ENCODE results near the gene GPC1. TPM values are rescaled to one million over a fixed set of nuclear protein-coding genes. Genes with fewer than 3 reads are reported as not detected.

The GPC1 gene
- total RNA-seq, 1 experiment from 2014 or later = 20.1 TPM

GRCh38 chr2:240512666-240513535 is 77.4 kb downstream of the GPC1 start:
- DNase-seq (ENCODE audit: low read depth) = no peak

- peak; percentile 79 for DNase-seq (ENCODE audit: low read depth)
Measured at GRCh38 chr2:240513549-240514287, 78.3 kb downstream of the GPC1 start.

- DNase-seq (ENCODE audit: low read depth) = no peak
Measured at GRCh38 chr2:240514631-240515030, 79.2 kb downstream of the GPC1 start.

GRCh38 chr2:240517342-240517741 is 81.9 kb downstream of the GPC1 start:
- DNase-seq (ENCODE audit: low read depth) = no peak

Other genes starting within 250 kb of the GPC1 start
- gene ANKMY1, start 122.3 kb downstream of the GPC1 start, total RNA-seq (2014; rRNA removed; shearing (Covaris generic)) = 1.8 and 4.7 TPM in 2 replicates
- gene DUSP28, start 124.7 kb downstream of the GPC1 start, total RNA-seq (2014; rRNA removed; shearing (Covaris generic)) = 2.8 and 3.3 TPM in 2 replicates
- gene RNPEPL1, start 132.8 kb downstream of the GPC1 start, total RNA-seq (2014; rRNA removed; shearing (Covaris generic)) = 1.8 and 2.3 TPM in 2 replicates
- 23.8 and 28.3 TPM in 2 replicates for gene CAPN10, start 151.1 kb downstream of the GPC1 start, total RNA-seq (2014; rRNA removed; shearing (Covaris generic))
- gene GPR35, start 189.8 kb downstream of the GPC1 start, total RNA-seq (2014; rRNA removed; shearing (Covaris generic)) = 0.33 and 1.1 TPM in 2 replicates
- not detected in 2 replicates for gene AQP12B, start 247.2 kb downstream of the GPC1 start, total RNA-seq (2014; rRNA removed; shearing (Covaris generic))

Data from Daoy (cell line).